GM19324 (cell line): ENCODE measurements around the gene TXNRD3.
"Not testable (repeated sequence)": the region's sequence is repeated elsewhere in the genome, so short reads cannot be mapped to it uniquely, and the experiment has no call there.

Experiments used
- ATAC-seq: cut with Tn5 transposase; IDR thresholded peaks from one replicate; pipeline ENCODE4 v1.9.1; 2021; ENCODE audit warnings: mild to moderate bottlenecking, moderate library complexity; ENCODE audit not compliant: unreplicated experiment, low FRiP score

Gene TXNRD3

DNA sequence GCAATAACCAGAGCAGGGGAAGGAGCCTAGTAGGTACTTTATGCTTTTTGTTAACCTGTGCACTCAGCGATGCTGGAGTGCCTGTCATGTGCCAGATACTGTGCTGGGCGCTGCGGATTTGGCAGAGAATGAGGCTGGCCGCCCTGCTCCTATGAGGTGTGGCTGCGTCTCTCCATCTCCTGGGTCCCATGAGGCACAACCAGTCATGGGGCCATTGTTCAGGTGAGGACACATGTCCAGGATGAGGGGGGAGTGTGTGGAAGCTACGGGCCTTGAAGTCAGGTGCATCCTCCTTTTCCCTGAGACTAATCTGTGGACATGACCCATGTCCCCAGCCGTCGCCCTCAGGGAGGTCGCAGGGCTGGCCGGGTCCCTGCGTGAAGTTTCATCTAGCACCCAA is 963 bp upstream of the TXNRD3 start:
- no peak for ATAC-seq

DNA sequence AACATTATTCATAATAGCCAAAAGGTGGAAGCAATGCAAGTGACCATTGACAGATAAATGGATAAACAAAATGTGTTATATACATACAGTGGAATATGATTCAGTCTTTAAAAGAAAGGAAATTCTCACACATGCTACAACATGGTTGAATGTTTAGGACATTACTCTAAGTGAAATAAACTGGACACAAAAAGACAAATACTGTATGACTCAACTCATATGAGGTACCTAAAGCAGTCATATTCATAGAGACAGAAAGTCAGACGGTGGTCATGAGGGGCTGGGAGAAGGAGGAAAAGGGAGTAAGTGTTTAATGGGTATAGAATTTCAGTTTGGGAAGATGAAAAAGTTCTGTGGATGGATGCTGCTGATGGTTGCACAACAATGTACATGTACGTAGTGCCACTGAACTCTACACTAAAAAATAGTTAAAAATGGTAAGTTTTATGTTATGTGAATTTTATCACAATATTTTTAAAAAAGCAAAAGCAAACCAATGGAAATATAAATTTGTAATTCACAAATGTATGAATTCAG is 5.3 kb downstream of the TXNRD3 start:
- ATAC-seq = no peak

DNA sequence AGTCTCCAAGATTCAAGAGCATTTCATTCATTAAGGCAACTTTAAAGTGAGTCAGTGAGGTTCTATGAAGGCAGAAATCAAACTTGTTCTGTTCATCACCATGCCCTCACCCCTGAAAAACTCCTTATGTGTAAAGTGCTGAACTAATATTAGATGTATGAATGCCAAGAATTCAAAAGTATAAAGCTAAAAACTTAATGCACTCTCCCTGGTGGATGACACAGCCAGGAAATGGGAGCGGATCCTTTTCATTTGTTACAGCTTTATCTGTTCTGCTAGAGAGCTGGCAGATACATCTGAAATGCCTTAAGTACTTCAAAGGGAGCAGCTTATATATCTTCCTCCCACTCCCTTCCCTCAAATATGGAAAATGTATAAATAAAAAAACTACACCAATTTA is 8.2 kb downstream of the TXNRD3 start:
- ATAC-seq = no peak

DNA sequence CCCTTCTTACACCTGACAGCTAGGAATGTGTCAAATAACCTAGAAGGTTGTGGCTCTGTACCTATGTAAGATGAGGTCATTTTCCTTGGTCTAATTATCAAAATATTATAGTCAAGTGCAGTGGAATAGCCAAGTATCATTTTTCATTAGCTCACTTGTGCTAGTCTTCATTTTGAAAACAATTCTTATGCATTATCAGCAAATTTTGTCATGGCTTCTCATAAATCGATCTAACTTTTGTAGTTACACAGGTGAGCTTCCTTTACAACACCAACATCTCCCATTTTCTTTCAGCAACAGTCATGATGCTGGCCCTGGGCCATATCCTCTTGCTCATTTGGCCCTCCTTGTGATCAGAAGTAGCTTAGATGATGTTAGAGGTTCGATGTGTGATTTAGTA is 10.3 kb downstream of the TXNRD3 start:
- ATAC-seq = no peak

DNA sequence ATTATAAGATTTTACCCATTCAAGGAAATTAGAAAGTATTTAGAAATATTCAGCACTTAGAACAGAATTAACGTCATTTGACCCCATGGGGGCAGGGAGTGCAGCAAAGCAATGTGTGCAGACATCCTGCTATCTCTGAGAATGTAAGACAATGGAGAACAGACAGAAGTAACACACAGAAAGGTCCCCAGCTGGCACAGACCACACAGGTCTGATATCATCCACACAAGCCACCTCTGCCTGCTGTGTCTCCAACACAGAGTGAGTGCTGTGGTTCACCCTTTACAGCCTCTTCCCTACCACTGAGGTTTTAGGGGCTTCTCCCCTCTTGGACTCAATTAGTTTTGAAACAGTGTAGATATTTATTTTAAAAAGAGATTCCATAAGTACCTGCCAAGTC is 16.1 kb downstream of the TXNRD3 start:
- ATAC-seq = no peak

DNA sequence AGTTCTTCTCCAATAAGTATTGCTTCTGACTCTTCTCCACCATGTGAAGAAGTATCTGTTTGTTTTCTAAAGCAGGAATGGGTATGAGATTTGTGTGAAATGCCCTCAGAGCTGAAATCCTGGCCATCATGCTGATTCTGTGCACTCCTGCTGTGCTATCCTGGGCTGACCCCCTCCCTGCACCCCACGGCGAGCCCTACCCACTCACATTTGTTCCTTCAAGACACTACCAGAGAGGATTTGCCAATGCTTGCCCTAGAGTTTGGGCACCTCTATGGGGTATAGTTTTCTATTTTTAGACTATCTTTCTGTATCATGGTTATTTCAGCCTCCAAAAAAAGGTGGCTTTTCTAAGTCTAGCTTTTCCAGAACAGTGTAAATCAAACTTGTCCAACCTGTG is 18.5 kb downstream of the TXNRD3 start:
- ATAC-seq = no peak

DNA sequence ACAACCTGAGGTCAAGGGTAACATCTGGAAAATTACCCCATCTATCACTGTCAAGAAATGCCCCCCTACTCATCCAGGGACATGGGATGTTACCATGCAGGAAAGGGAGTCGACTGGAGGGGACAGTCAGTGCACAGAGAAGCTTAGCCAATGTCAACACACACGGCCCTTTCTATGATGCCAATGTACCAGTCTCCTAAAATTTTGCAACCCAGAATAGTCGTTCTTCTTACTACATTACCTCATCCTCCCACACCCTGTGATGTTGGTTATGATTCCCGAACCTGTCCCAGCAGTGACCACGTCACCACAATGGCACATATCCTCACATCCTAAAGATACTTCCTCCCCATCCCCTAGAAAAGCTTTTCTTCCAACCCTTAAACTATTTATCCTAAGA is 20.1 kb downstream of the TXNRD3 start:
- no peak for ATAC-seq

DNA sequence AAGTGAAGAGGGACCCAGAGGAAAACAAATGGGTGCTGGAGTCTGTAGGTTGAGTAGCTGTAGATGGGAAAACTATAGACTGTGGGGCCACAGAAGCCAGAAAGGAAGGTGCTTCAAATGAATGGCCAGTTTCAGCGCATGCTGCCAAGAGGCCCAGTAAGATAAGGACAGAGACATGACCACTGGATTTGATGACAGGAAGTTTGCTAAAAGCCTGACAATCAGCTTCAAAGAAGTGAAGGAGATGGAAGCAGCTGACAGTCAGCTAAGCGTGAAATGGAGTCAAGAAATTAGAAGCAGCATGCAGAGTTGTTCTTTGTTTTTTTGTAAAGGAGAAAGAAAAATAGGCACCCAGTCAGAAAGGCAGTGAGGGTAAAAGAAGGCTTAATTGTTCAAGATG is 24.9 kb downstream of the TXNRD3 start:
- no peak for ATAC-seq

DNA sequence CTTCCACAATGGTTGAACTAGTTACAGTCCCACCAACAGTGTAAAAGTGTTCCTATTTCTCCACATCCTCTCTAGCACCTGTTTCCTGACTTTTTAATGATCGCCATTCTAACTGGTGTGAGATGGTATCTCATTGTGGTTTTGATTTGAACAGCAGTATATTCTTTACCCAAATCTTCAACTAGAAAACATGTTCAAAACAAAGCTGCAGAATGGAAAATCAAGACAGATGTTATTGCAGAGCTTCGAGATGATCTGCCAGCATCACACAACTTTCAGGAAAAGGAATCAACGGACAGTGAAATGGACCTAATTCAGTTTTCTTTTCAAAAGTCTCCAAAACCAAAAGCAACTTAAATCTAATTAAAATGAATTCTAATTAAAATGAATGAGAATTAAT is 29.2 kb downstream of the TXNRD3 start:
- not testable (repeated sequence) for ATAC-seq

DNA sequence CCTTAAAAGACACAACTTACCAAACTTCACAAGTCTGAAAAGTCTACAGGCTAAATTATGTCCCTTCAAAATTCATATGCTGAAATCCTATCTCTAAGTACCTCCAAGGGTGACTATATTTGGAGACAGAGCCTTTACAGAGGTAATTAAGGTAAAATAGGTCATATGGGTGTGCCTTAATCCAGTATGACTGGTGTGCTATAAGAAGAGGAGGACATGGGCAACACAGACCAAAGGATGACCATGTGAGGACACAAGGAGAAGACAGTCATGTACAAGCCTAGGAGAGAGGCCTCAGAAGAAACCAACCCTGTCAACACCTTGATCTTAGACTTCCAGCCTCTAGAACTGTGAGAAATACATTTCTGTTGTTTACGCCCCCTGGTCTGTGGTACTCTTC is 32.2 kb downstream of the TXNRD3 start:
- ATAC-seq = no peak

DNA sequence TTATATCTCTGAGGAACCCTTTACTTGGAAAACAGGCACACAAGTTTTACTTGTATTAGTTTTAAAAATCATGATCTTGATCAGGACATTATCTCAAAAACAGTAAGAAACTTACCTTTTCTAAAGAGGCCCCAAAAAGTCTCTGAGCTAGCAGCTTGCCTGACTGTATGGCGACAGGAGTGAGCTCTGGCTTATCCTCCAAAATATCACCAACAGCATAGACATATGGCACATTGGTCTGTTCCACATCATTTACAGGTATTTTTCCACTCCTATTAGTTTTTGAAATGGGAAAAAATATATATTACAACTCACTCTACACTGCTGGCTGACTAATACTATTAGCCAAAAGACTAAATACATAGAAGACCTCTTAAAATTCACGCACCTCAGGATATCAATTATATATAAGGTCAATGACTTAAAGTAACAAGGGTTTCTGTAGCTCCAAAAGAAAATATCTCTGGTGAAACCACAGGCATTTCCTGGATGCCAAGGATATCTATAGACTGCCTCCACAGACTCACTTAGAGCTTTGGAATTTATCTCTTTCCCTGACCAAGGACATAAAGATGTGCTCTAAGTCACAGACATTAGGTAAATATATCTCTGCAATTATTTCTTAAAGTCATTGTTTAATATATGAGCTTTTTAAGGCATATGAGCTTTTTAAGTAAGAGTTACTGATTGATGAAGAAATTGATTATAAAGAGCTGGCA is 33.1 kb downstream of the TXNRD3 start:
- ATAC-seq = no peak

DNA sequence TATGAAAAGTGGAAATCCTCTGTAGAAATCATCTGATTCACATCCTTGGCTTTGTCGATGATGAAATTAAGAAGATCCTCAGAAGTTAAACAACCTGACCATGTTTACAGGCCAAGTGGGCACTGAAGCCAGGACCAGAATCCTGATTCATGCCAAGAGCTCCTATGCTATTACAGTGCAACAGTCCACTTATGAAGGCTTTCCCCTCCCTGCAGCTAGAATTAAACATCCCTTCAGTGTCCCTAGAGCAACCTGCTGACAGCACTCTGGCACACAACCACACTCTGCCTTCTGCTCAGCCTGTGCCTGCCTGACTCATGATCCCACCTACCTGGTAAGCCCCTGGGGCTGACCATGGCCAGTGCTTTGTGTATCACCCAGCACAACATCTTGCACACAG is 33.8 kb downstream of the TXNRD3 start:
- ATAC-seq = no peak

DNA sequence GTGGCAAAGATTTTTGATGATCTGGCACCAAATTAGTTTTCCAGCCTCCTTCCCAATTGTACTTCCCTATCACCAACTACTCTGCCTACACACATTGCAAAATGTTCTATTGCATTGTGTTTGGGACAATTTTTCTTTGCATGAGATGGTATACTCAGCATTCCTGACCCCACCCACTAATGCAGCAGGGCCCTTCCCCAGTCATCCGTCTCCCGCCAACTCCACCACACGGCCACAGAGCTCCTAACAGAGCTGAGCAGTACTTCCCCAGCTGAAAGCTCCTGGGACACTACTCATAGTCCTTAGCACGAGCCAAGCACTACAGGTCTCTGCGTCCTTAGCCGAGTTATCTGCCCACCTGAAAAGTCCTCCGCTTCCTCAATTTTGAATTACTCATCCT is 34.2 kb downstream of the TXNRD3 start:
- no peak for ATAC-seq

DNA sequence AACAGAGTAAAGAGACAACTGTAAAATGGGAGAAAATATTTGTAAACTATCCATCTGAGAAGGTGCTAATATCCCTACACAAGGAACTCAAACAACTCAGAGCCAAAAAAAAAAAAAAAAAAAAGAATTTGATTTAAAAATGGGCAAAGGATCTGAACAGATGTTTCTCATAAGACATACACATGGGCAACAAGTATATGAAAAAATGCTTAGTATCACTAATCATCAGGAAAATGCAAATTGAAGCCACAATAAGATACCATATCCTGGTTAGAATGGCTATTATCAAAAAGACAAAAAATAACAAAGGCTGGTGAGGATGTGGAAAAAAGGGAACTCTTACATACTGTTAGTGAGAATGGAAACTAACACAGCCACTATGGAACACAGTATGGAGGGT is 36.2 kb downstream of the TXNRD3 start:
- ATAC-seq = no peak

DNA sequence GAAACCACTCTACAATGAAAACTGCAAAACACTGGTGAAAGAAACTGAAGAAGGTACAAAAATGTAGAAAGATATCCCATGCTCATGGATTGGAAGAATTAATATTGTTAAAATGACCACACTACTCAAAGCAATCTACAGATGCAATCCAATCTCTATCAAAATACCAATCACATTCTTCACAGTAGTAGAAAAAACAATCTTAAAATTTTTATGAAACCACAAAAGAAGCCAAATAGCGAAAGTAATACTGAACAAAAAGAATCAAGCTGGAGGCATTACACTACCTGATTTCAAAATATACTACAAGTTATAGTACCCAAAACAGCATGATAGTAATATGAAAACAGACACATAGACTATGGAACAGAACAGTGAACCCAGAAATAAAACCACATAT is 36.9 kb downstream of the TXNRD3 start:
- ATAC-seq = no peak

DNA sequence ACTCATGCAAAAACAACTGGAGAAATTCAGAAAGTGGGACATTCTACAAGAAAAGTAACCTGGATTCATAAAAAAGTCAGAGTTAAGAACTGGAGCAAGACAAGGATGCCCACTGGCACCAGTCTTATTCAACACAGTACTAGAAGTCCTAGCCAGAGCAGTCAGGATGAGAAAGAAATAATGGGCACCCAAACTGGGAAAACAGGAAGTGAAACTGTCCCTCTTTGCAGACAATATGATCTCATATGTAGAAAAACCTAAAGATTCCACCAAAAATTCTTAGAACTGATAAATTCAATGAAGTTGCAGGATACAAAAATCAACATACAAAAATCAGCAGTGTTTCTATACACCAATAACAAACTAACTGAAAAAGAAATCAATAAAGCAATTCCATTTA is 37.4 kb downstream of the TXNRD3 start:
- no peak for ATAC-seq

DNA sequence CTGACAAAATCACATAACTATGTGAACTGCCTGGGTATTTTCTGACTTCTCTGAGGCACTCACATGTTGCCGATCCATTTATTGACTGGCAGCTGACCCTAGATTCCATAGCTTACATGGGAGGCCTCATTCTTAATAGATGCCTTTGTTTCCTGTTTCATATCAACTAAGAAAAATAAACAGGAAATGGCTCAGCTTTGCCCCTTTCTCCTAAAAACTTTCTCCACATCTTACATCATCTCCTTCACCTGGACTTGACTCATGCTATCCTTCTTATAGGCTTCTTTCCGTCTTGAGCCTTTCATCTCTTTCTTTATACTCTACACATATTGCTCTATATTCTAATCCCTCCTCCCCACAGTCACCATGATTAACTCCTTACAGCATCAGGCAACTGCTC is 38.0 kb downstream of the TXNRD3 start:
- no peak for ATAC-seq

DNA sequence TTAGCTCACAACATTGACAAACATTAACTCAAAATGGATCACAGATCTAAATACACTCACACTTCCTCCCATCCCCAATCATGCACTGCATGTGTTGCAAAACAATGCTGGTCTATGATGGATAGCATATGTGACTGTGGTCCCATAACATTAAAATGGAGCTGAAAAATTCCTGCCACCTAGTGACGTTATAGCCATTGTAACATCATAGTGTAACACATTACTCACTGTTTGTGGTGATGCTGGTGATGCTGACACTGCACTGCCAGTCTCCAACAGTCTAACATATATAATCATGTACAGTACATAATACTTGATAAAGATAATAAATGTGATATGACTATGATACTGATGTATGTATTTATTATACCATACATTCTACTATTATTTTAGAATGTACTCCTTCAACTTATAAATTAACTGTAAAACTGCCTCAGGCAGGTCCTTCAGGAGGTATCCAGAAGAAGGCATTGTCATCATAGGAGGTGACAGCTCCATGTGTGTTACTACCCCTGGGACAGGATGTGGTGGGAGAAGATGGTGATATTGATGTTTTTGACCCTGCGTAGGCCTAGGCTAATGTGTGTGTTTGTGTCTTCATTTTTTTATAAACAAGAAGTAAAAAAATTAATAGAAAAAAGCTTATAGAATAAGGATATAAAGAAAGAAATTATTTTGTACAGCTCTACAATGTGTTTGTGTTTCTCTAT is 41.3 kb downstream of the TXNRD3 start:
- ATAC-seq = no peak

DNA sequence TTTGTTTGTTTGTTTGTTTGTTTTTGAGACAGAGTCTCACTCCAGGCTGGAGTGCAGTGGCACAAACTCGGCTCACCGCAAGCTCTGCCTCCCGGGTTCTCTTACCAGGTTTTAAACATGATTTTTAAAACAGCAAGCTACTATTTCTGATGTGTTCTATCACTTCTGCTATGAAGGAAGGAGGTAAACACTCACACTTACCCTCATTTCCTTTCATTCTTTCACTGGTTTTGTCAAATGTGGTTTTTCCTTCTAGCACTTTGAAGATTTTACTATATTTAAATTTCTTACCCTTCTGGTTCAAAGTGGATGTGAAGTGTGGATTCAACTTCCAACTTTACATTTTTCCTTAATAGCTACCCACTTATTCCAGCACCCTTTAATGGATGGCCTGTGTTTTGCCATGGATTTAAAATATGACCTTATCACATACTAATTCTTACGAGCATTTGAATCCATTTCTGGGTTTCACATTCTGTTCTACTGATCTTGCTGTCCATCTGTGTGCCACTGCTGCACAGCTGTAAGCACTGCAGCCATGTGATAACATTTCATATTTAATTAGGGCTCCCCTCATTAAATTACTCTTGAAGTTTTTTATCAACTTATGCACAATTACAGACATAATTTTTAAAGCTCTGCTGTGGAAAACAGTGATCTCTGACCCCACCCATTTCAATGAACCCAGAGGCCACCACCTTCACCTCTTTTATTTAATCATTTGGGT is 42.3 kb downstream of the TXNRD3 start:
- no peak for ATAC-seq

DNA sequence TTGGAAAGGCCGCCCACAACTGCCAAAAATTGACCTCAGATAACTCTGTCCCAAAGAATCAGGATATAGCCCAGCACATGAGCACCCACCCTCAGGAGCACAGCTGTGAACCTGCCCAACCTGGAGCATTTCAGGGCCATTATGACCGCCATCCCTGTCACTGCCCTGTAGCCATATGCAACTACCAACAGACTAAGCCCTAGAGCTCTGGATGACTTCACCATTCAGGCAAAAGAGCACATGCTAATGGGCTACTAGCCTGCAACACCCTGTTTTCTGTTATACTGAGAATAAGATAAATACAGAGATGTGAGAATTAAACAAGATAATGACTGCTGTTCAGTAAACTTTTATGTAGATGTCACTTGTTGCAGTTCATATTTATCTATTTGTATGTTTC is 45.0 kb downstream of the TXNRD3 start:
- no peak for ATAC-seq

DNA sequence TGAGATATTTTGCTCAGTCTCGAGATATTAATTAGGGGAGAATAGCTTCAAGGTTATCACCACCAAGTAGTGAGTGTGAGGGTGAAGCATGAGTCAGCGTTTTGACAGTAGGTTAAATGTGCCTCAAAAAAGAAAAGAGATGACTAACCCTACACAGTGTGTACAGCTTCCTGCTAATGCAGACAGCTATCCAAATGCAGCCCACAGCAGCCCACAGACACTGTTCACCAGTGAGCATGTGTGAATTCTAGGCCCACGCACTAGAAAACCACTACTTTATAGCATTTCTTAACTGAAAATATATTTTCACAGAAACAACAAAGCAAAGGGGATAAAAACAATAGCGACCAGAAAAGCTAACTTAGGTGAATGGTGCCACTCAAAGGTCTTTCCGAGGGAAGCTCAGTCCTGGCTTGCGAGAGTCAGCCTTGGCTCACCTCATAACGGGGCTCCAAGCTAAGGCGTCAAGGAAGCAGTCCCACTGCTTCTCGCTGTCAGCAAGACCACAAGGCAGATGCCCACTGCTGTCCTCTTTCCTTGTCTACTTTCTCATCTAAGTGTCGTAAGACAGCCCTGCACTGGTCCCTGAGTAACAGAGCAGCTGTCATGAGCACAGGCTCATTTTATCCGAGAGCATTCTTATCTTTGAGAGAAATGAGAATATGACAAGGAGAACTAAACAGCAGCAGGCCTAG is 47.6 kb downstream of the TXNRD3 start:
- no peak for ATAC-seq
